ENCODE results near the gene ARHGAP29. TPM values are rescaled to one million over a fixed set of nuclear protein-coding genes. Genes with fewer than 3 reads are reported as not detected.

The ARHGAP29 gene
- total and polyA plus RNA-seq, 12 donors: 5.3 to 16.7 (median 10.4) TPM

- Histone ChIP-seq H3K27me3 (peaks cover 5% of the 10 kb centered on the region), H3K4me1 (replicated peaks in 1 of 2) (no peaks in the 10 kb centered on the region), H3K9me3 (replicated peaks in 1 of 3) (no peaks in the 10 kb centered on the region), H3K4me3 (no peak overlapping the region), H3K27ac (no peak overlapping the region), H3K36me3 (replicated peaks in 1 of 2) (no peaks in the 10 kb centered on the region)
- intact Hi-C loops (cut with DNase I): no loop called here
- 82 to 93% (median 89%) methylated on average over 1 of the region's 1 CpG for WGBS, 4 donors
- TF ChIP-seq POLR2A (IDR thresholded peaks at IDR 0.05): no peak
- no peak for TF ChIP-seq CTCF (IDR thresholded peaks at IDR 0.05)
- DNase-seq: no peak
Measured at GRCh38 chr1:94230920-94231319, 6.5 kb downstream of the ARHGAP29 start.

GRCh38 chr1:94228640-94229375 lies 8.6 kb downstream of the ARHGAP29 start:
- Histone ChIP-seq H3K36me3 (replicated peaks in 1 of 2) (no peaks in the 10 kb centered on the region), H3K9me3 (replicated peaks in 1 of 3) (no peaks in the 10 kb centered on the region), H3K27ac (no peak overlapping the region), H3K27me3 (peaks cover 3% of the 10 kb centered on the region), H3K4me1 (replicated peaks in 1 of 2) (no peaks in the 10 kb centered on the region), H3K4me3 (no peak overlapping the region)
- WGBS, 4 donors: 74 to 76% (median 75%) methylated on average over 4 of the region's 4 CpGs
- TF ChIP-seq CTCF (IDR thresholded peaks at IDR 0.05) (no peak), POLR2A (IDR thresholded peaks at IDR 0.05) (no peak)
- intact Hi-C loops (cut with DNase I): no loop called here
- DNase-seq: no peak

DNA sequence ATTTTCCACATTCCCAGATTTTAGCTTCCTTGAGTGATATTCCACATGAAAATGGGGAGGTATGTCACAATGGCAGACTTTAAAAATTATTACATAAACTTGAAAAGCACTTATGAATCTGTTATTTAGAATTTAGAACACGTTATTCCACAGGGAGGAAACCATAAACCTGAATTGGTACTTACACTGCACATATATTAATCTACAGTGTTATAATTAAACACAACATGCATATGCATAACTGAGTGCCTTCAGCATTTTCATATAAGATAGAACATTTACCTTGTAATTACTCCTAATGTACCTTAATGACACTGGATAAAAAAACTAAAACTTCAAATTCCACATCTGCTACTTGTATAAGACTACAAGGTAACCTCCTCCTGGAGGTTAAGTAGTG lies 9.8 kb downstream of the ARHGAP29 start:
- H3K4me1 ChIP-seq (replicated peaks in 1 of 2): no peaks in the 10 kb centered on the region
- no peaks in the 10 kb centered on the region for H3K36me3 ChIP-seq (replicated peaks in 1 of 2)
- H3K27me3 ChIP-seq: no peaks in the 10 kb centered on the region
- no peak for DNase-seq
- intact Hi-C loops (cut with DNase I): no loop called here
- WGBS, 4 donors: 79 to 89% (median 82%) methylated on average over 1 of the region's 1 CpG
- TF ChIP-seq CTCF (IDR thresholded peaks at IDR 0.05) (no peak), POLR2A (IDR thresholded peaks at IDR 0.05) (no peak)
- no peaks in the 10 kb centered on the region for H3K9me3 ChIP-seq (replicated peaks in 1 of 3)
- H3K27ac ChIP-seq: no peak overlapping the region
- H3K4me3 ChIP-seq: no peak overlapping the region

GRCh38 chr1:94225845-94226244 lies 11.5 kb downstream of the ARHGAP29 start:
- whole genome bisulfite sequencing, 4 donors: 76 to 87% (median 79%) methylated on average over 2 of the region's 2 CpGs
- Histone ChIP-seq H3K36me3 (replicated peaks in 1 of 2) (no peaks in the 10 kb centered on the region), H3K27ac (no peak overlapping the region), H3K9me3 (replicated peaks in 1 of 3) (no peaks in the 10 kb centered on the region), H3K4me3 (no peak overlapping the region), H3K27me3 (no peaks in the 10 kb centered on the region), H3K4me1 (replicated peaks in 1 of 2) (no peaks in the 10 kb centered on the region)
- intact Hi-C loops (cut with DNase I): no loop called here
- TF ChIP-seq POLR2A (IDR thresholded peaks at IDR 0.05) (no peak), CTCF (IDR thresholded peaks at IDR 0.05) (no peak)
- DNase-seq: no peak

Measured in adrenal gland (tissue), 12 donors.